ENCODE measurements around the gene ANKRD12. TPM values are rescaled to one million over a fixed set of nuclear protein-coding genes. Genes with fewer than 3 reads are reported as not detected.

ANKRD12 gene
- total RNA-seq, 1 experiment from 2014 or later, result 23.5 TPM

GRCh38 chr18:9259173-9259572, 122.6 kb downstream of the ANKRD12 start:
- ChIA-PET POLR2A (no interaction called here), CTCF (no interaction called here), RAD21 (ENCODE audit: low non-redundant PET in 1 of 2, low total read pairs in 2 of 2, uncharacterized antibody in 2 of 2, unreplicated experiment in 2 of 2) (no interaction called here)
- intact Hi-C loops (cut with micrococcal nuclease), result no loop called here
- Histone ChIP-seq H3K4me3 (replicated peaks in 1 of 2; ENCODE audit: low read depth in 1 of 2, low read length in 2 of 2) (no peak overlapping the region), H3K4me2 (ENCODE audit: low read length) (no peak overlapping the region), H3K36me3 (ENCODE audit: control insufficient read depth in 1 of 2, insufficient read depth in 2 of 2, low read length in 2 of 2) (peaks cover 0 to 8% of the 10 kb centered on the region in 2 experiments; a peak in 2 of 4 replicates), H3K9me2 (ENCODE audit: insufficient read depth) (no peaks in the 10 kb centered on the region), H3K79me2 (ENCODE audit: insufficient read depth, low read length) (no peaks in the 10 kb centered on the region), H3K9ac (ENCODE audit: low read length) (no peak overlapping the region), H3K27ac (ENCODE audit: low read depth, low read length) (no peak overlapping the region), H3K9me3 (ENCODE audit: control insufficient read depth in 1 of 2, insufficient read depth in 1 of 2, low read depth in 1 of 2, low read length in 2 of 2) (no peaks in the 10 kb centered on the region), H4K20me1 (ENCODE audit: insufficient read depth) (no peaks in the 10 kb centered on the region), H2AFZ (ENCODE audit: low read depth, low read length, poor library complexity, severe bottlenecking) (no peak overlapping the region), H3K27me3 (ENCODE audit: insufficient read depth, low read length) (no peaks in the 10 kb centered on the region), H3K4me1 (ENCODE audit: control insufficient read depth in 1 of 2, insufficient read depth in 2 of 2, low read length in 2 of 2) (no peaks in the 10 kb centered on the region)
- ATAC-seq, result no peak
- no peak for DNase-seq (ENCODE audit: low read depth, low spot score)
- no peak for TF ChIP-seq SRF (IDR thresholded peaks at IDR 0.05; ENCODE audit: low read depth)
- no peak for TF ChIP-seq POLR2AphosphoS5 (IDR thresholded peaks at IDR 0.05; ENCODE audit: low read depth, low read length)
- TF ChIP-seq POLR2A (IDR thresholded peaks at IDR 0.05; ENCODE audit: borderline replicate concordance, extremely low read depth, insufficient read depth, insufficient read length), result no peak
- no peak for TF ChIP-seq REST (IDR thresholded peaks at IDR 0.05; ENCODE audit: low read depth)
- no peak for TF ChIP-seq FOSL1 (IDR thresholded peaks at IDR 0.05; ENCODE audit: low read depth)
- TF ChIP-seq RAD21 (IDR thresholded peaks at IDR 0.05; ENCODE audit: low read depth), result no peak
- no peak for TF ChIP-seq JUND (IDR thresholded peaks at IDR 0.05)
- no peak for TF ChIP-seq SP1 (IDR thresholded peaks at IDR 0.05; ENCODE audit: low read depth)
- no TSS peak for BruUV-seq (replicated peaks)
